ENCODE measurements around the gene TSHZ1.

DNA sequence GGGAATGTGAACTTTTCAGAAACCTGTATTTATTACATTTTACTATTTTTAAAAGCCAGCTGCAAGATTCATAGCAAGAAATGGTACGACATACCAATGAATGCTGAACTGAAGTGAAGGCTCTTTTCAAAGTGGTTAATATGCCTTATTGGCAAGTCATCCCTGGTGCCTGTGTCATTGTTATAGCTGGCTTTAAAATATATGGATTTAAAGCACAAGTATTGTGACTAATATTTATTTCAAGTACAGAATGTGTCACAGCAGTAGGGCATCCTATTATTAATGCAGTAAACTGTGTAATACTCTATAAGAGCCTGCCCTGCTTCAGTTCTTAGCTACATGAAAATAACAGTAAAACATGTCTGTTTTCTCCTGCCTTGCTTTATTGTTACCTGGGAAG is 10.8 kb downstream of the TSHZ1 start:
- TF ChIP-seq, protein P1, sequence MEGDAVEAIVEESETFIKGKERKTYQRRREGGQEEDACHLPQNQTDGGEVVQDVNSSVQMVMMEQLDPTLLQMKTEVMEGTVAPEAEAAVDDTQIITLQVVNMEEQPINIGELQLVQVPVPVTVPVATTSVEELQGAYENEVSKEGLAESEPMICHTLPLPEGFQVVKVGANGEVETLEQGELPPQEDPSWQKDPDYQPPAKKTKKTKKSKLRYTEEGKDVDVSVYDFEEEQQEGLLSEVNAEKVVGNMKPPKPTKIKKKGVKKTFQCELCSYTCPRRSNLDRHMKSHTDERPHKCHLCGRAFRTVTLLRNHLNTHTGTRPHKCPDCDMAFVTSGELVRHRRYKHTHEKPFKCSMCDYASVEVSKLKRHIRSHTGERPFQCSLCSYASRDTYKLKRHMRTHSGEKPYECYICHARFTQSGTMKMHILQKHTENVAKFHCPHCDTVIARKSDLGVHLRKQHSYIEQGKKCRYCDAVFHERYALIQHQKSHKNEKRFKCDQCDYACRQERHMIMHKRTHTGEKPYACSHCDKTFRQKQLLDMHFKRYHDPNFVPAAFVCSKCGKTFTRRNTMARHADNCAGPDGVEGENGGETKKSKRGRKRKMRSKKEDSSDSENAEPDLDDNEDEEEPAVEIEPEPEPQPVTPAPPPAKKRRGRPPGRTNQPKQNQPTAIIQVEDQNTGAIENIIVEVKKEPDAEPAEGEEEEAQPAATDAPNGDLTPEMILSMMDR (conservative IDR thresholded peaks at IDR 0.05), result no peak
- TF ChIP-seq EZH2 (IDR thresholded peaks at IDR 0.05; ENCODE audit: low read depth), result no peak

All from PC-9 (cell line).